ENCODE measurements around the gene DYSF.

Gene DYSF

DNA sequence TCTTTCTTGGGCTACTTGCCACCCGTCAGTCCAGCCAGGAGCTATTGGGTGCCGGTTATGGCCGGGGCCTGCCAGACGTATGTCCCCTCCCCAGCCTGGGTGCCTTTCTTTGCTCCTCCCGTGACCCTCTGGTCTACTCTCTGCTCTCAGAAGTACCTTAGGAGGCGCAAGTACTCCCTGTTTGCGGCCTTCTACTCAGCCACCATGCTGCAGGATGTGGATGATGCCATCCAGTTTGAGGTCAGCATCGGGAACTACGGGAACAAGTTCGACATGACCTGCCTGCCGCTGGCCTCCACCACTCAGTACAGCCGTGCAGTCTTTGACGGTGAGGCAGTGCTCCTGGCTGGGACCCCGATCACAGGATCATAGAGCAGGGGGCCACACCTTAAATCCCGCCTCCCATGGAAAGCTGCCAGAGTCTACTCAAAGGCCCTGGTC lies 99.5 kb downstream of the DYSF start:
- no peak for DNase-seq (ENCODE audit: low read depth, low spot score)

DNA sequence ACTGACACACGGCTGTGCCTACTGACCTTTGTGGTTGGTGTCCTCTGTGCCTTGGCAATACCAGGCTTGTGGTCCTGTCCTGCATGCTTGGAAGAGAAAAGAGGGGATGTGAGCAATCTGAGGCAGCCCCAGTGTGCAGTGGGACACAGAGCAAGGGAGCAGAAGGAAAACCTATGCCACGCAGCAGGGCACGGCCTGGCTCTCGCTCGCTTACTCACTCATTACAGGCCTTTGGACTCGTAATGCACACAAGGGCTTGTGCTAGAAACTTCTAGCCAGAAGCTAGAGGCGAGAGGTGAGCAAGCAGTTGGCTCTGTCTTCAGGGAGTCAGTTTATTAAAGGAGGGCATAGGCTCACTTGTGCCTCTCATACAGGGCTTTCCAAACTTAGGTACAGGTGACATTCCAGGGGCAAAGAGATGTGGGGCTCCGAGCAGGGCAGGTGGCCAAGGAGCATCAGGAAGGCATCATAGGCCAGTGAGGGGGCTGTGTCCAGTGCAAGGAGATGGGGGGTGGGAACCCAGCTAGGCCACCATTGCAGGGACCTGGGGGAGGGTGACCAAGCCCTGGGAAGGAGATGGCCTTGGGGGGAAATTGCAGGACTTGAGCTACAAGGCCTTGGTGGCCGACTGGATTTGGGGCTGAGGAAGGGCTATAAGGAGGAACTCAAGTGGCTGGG lies 100.8 kb downstream of the DYSF start:
- no peak for DNase-seq (ENCODE audit: low read depth, low spot score)

GRCh38 chr2:71554706-71555056 lies 101.3 kb downstream of the DYSF start:
- DNase-seq (ENCODE audit: low read depth, low spot score), result no peak

DNA sequence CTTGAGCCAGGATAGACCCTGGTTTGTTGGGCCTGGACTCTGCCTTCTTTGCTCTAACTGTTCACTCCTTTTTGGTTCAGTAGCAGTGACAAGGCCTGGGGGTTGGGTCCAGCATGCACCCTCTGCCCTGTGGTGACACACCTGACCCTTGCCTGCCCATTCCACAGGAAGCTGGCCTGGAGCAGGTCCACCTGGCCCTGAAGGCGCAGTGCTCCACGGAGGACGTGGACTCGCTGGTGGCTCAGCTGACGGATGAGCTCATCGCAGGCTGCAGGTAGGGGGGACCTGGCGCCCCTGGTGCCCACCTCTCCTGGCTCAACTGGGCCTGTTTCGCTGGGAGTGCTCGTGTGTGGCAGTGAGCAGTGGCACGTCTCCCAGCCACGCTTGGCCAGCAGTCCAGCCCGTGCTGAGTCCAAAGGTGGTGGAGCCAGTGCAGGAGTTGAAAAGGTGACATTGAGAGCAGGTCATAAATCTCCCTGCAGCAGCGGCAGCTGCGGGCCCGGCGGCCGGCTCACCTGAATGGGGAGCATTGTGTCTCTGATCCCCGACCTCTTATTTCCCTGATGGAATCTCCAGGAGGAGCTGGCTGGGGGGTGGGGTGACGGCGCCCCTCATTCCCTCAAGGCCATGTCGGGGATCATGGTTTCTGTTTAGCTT lies 102.6 kb downstream of the DYSF start:
- DNase-seq (ENCODE audit: low read depth, low spot score), result no peak

- DNase-seq (ENCODE audit: low read depth, low spot score), result no peak
These were observed 103.4 kb downstream of the DYSF start for GRCh38 chr2:71556692-71557250.

DNA sequence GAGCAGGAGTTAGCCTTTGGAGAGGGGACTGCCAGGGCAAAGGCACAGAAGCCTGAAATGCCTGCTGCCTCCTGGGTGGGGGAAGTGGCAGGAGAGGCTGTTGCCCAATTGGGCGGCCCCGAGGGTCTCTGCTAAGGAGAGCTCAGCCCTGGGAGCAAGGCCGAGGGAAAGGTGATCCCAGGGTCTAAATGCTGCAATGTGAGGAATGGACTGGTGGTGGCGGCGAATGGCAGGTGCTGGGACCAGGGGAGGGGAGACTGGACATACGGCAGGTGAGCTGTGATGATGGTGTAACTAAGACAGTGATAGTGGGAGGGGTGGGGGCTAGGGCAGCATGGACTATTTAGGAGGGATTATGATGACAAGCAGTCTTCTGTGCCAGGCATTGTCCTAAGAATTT lies 104.0 kb downstream of the DYSF start:
- no peak for DNase-seq (ENCODE audit: low read depth, low spot score)

DNA sequence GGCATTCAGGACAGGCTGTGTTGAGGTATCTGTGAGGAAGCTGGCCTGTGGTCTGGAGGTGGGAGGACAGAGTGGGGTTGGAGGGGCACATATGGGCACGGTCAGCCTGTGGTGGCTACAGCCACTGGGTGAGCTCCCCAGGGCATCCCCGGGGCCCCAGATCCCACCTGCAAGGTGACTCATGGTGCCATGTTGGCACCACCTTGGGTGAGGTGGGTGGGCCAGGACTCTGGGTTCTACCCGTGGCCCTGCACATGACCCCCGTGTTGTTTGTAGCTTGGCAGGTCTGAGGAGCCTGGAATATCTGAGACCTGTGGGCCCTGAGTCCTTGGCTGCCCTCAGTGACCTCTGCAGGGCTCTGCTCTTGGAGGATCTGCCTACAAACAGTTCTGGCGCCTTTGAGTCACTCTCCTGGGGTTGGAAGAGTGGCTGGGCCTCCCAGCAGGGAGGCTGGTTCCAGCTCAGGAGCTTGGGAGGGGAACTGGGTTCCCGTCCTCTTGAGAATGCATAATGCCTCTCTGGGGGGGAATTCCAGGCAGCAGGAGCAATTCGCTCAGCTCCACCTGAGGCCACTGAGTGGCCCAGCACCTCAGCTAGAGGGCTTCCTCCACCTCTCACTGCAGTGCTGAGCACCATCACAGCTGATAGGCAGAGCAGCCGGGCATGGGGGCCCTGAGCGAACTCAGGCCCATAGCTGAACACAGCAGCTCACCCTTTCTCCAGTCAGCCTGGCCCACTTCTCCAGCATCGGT lies 105.1 kb downstream of the DYSF start:
- DNase-seq (ENCODE audit: low read depth, low spot score), result peak; percentile 63

GRCh38 chr2:71559080-71559827 lies 105.9 kb downstream of the DYSF start:
- DNase-seq (ENCODE audit: low read depth, low spot score), result no peak

- DNase-seq (ENCODE audit: low read depth, low spot score), result no peak
These were observed 106.7 kb downstream of the DYSF start for GRCh38 chr2:71559828-71560637.

DNA sequence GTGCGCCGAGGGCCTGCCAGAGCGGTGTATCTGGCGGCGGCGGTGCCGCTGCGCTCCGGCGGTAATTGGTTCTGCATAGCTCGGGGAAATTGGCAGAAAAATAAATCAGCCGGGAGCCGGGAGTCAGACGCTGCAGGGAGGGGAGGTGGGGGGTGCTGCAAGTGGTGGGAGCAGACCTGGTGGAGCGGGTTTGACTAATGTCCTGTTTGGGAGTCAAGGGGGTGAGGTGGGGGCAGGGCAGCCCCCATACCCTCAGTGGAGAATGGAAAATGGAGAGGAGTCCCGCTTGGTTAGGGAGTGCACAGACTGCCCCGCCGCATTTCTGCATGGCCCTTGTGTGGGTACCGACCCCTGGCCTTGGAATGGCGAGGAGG lies 107.3 kb downstream of the DYSF start:
- no peak for DNase-seq (ENCODE audit: low read depth, low spot score)

DNA sequence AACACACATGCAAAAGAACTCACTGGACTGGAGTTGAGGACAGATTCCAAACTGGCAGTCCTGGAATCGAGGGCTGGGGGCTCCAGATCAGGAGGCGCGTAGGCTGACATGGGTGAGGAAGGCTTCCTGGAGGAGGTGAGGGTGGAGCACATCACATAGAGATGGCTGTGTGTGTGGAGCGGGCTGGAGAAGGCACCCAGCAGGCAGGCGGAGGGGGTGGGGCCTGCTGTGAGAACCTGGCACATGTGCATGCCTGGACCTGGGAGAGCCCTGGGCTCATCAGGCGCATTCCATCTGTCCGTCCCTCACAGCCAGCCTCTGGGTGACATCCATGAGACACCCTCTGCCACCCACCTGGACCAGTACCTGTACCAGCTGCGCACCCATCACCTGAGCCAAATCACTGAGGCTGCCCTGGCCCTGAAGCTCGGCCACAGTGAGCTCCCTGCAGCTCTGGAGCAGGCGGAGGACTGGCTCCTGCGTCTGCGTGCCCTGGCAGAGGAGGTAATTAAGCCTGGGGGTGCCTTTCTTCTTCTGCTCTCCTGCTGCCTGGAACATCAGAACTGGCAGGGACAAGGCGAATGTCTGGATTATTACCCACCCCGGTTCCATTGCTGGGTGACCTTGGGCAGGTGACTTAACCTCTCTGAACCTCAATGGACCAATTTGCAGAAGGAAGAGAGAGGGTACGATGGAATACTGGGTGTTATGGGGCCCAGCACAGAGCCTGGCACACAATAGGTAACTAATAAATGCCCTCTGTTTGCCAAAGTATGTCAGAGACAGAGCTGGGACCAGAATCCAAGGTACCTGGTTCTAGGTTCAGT lies 108.3 kb downstream of the DYSF start:
- DNase-seq (ENCODE audit: low read depth, low spot score), result no peak

DNA sequence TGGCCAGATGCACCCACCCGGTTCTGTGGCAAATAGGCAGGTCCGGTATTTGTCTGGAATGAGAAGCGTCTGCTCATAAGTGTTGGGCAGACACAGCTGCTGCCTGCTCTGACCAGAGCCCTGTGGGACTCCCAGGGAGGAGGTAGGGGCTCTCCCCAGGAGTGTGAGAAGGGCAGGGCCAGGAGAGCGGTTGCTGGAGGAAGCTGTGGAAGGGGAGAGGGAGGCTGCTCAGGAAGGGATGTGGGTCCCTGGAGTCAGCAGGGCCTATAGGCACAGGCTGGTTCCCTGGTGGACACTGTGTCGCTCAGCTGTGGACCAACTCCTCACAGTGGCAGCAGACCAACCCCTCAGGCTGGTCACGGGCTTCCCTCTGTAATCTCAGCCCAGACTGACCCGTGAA lies 109.2 kb downstream of the DYSF start:
- peak; percentile 56 for DNase-seq (ENCODE audit: low read depth, low spot score)

DNA sequence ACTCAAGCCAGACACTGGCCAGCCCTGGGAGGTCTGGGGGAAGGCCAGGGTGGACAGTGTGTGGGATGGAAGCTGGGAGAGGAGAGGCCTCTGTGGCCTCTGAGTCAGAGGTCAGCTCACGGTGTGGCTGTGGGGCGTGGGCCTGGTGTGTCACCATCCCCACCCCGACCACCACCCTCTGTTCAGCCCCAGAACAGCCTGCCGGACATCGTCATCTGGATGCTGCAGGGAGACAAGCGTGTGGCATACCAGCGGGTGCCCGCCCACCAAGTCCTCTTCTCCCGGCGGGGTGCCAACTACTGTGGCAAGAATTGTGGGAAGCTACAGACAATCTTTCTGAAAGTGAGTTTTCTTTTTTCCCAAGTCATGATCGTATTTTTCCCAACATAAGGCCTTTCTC lies 110.5 kb downstream of the DYSF start:
- DNase-seq (ENCODE audit: low read depth, low spot score), result no peak

DNA sequence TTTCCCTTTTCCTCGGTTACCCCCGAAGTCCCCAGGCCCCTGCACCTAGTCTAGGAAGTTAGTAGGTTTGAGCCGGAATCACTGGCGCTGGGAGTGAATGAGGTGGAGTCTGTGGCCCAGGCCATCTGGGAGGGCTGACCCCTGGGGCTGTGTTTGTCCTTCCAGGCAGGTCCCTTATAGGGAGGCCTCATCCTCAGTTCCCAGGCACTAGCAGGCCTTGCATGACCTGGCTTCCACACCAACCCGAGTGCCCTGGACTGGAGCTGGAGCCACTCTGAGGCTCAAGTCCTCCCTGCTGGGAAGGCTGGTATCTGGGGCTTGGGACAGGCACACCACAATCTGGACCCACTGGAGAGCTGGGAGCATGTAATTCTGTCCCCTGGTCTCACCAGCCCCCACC lies 111.0 kb downstream of the DYSF start:
- no peak for DNase-seq (ENCODE audit: low read depth, low spot score)

- DNase-seq (ENCODE audit: low read depth, low spot score), result no peak
These were observed 111.4 kb downstream of the DYSF start for GRCh38 chr2:71564790-71565189.

DNA sequence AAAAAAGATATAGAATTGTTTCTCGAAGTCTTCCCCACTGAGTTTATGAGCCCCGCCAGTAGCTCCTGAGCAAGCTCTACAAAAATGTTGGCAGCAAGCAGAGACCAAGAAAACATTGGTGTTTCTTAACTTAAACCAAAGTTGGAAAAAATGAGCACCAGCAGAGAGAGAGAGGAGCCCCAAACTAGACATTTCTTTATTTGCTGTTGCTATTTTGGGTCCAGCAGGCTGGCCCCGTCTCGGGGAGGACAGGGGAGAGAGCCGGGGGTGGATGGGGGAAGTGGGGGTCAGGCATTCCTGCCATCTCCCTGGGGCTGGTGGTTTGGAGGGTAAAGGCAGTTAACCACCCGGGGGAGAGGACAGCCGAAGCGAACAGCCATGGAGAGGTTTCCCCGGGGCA lies 113.0 kb downstream of the DYSF start:
- peak; percentile 47 for DNase-seq (ENCODE audit: low read depth, low spot score)

- no peak for DNase-seq (ENCODE audit: low read depth, low spot score)
These were observed 114.3 kb downstream of the DYSF start for GRCh38 chr2:71567625-71568024.

GRCh38 chr2:71568103-71568502 lies 114.7 kb downstream of the DYSF start:
- no peak for DNase-seq (ENCODE audit: low read depth, low spot score)

- no peak for DNase-seq (ENCODE audit: low read depth, low spot score)
These were observed 117.2 kb downstream of the DYSF start for GRCh38 chr2:71570511-71570910.

GRCh38 chr2:71570951-71571460 lies 117.6 kb downstream of the DYSF start:
- no peak for DNase-seq (ENCODE audit: low read depth, low spot score)

Measured in astrocyte of the hippocampus (primary cell).